ENCODE results near the gene ZBED4. TPM values are rescaled to one million over a fixed set of nuclear protein-coding genes. Genes with fewer than 3 reads are reported as not detected.

The ZBED4 gene
- total RNA-seq, 1 experiment from 2014 or later: 23.0 TPM

- H3K4me2 ChIP-seq (ENCODE audit: insufficient read depth, insufficient read length, low read length): no peak overlapping the region
- H3K4me1 Mint-ChIP-seq: peaks cover 0 to 6% of the 10 kb centered on the region in 2 experiments; a peak in 1 of 4 replicates
- H4K8ac ChIP-seq (replicated peaks; ENCODE audit: insufficient read length, low read depth, low read length): no peak overlapping the region
- H3K56ac ChIP-seq (ENCODE audit: insufficient read length, low read depth, low read length): no peak overlapping the region
- H3K9me3 Mint-ChIP-seq: peaks cover 3 to 11% of the 10 kb centered on the region in 2 experiments; a peak in 4 of 5 replicates
- no peaks in the 10 kb centered on the region for H3K79me1 ChIP-seq (ENCODE audit: insufficient read depth, low read depth, low read length, poor library complexity, severe bottlenecking)
- no peaks in the 10 kb centered on the region for H3K27me3 Mint-ChIP-seq (ENCODE audit: low read depth)
- H3K27ac Mint-ChIP-seq: no peak overlapping the region
- H2BK12ac ChIP-seq (ENCODE audit: insufficient read length, low read depth, low read length): no peak overlapping the region
- H3K4me3 Mint-ChIP-seq: no peak overlapping the region
- no peak for DNase-seq
- no peak overlapping the region for H3T11ph ChIP-seq (ENCODE audit: low read length)
- H3K36me3 Mint-ChIP-seq (ENCODE audit: insufficient read depth in 1 of 3, low read depth in 3 of 3): peaks cover 33 to 57% (median 56%) of the 10 kb centered on the region in 3 experiments
- H3K18ac ChIP-seq (ENCODE audit: insufficient read length, low read depth, low read length): no peak overlapping the region
- no peak overlapping the region for H3K4ac ChIP-seq (ENCODE audit: low read depth, low read length)
- H3K79me2 ChIP-seq (ENCODE audit: insufficient read depth, low read length): no peaks in the 10 kb centered on the region
- no peak overlapping the region for H2BK120ac ChIP-seq (ENCODE audit: low read depth, low read length, poor library complexity, severe bottlenecking)
- H4K20me1 ChIP-seq (ENCODE audit: control insufficient read depth, insufficient read depth, insufficient read length): peaks cover 5% of the 10 kb centered on the region
- whole genome bisulfite sequencing (ENCODE audit: extremely low coverage, insufficient read length, low lambda C conversion rate): no CpG with 5 or more reads among the region's 11 CpGs
- no peak for TF ChIP-seq CTCF (conservative IDR thresholded peaks at IDR 0.05)
- no peak overlapping the region for H2BK5ac ChIP-seq (ENCODE audit: insufficient read length, low read length)
- no peak overlapping the region for H3K27ac ChIP-seq (ENCODE audit: insufficient read length, low read depth, low read length)
- H3K27me3 ChIP-seq (ENCODE audit: insufficient read depth, low read length): no peaks in the 10 kb centered on the region
- no peak overlapping the region for H2BK20ac ChIP-seq (ENCODE audit: low read depth, low read length, poor library complexity, severe bottlenecking)
- H3K4me1 ChIP-seq (ENCODE audit: insufficient read depth, low read length): no peaks in the 10 kb centered on the region
- H3K9ac ChIP-seq (ENCODE audit: extremely low read depth, insufficient read length, low read length): no peak overlapping the region
- H3K14ac ChIP-seq (ENCODE audit: insufficient read depth, low read length): no peak overlapping the region
- H2AK5ac ChIP-seq (ENCODE audit: insufficient read length, low read length): no peak overlapping the region
- H3K23ac ChIP-seq (ENCODE audit: insufficient read length, low read depth, low read length): no peak overlapping the region
- no peak overlapping the region for H2BK15ac ChIP-seq (ENCODE audit: low read depth, low read length)
- H2AFZ ChIP-seq (ENCODE audit: low read length): no peak overlapping the region
- H3K9me3 ChIP-seq (ENCODE audit: control insufficient read depth, low read depth, low read length): no peaks in the 10 kb centered on the region
- no peaks in the 10 kb centered on the region for H3K23me2 ChIP-seq (ENCODE audit: insufficient read length, low read depth, low read length, poor library complexity, severe bottlenecking)
- H4K5ac ChIP-seq (ENCODE audit: insufficient read length, low read depth, low read length): no peak overlapping the region
- H4K91ac ChIP-seq (ENCODE audit: insufficient read length, low read depth, low read length): no peak overlapping the region
These were observed 50.4 kb downstream of the ZBED4 start for GRCh38 chr22:49904040-49904369.

All from H9 (cell line).